Measurements from ENCODE around the gene PRADC1. TPM values are rescaled to one million over a fixed set of nuclear protein-coding genes. Genes with fewer than 3 reads are reported as not detected.
"Not testable (repeated sequence)": the region's sequence is repeated elsewhere in the genome, so short reads cannot be mapped to it uniquely, and the experiment has no call there.

PRADC1 gene
- 33.0 TPM for polyA plus RNA-seq (ENCODE audit: insufficient read length)

DNA sequence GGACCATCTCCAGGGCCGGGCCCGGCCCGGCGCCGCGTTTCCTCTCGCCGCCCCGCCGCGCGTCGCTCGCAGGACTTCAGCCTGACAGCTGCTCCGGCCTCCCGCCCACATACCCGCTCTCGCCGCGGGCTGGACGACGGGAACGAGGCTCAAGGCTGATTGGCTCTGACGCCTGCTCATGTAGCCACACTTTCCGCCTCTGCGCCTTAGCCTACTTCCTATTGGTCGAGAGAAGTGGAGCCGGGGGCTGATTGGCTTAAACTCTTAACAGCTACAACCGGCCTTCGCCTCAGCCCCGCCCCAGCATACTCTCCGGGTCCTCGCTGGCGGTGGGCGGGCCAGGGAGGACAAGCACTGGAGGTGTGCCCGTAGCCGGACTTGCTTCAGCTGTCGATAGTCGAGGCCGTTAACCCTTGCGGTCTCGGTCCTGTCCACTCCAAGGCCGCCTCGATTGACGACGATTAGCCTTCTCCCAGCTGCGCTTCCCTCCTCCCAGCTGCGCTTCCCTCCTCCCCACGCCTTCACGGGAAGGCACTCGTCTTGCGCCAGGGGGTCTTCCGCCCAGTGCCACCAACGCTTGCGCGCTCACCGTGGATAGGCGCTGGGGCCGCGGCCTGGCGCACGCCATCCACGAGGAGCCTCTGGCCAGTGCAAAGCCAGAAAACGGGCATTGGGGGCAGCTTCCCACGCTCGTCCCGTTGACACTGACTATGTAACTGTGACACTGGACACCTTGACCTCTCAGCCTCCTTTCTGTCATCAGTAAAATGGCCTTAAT lies at the start of gene PRADC1:
Gene PRADC1 (minus strand): TSS at position 86 of the 778 bp plus-strand sequence. CDS start 79 bp downstream, at position 7.
- DNase-seq = peak; percentile 99

DNA sequence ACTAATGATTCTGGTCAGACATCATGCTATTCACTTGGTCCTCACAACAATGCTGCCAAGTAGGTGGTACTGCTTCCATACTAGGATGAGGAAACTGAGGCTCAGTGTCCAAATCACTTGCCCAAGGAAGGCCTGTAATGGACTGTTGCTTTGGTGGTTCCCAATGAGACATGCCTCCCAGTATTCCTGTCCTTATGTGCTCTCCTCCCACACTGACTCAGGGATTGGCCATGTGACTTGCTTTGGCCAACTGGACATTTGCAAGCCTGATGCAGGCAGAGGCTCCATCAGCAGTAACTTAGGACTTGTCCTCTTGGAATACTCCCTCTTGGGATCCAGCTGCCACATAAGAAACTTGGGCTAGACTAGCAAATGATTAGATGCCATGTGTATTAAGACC lies 48.2 kb upstream of the PRADC1 start:
- DNase-seq = no peak

GRCh38 chr2:73279852-73280251 lies 46.8 kb upstream of the PRADC1 start:
- DNase-seq = no peak

DNA sequence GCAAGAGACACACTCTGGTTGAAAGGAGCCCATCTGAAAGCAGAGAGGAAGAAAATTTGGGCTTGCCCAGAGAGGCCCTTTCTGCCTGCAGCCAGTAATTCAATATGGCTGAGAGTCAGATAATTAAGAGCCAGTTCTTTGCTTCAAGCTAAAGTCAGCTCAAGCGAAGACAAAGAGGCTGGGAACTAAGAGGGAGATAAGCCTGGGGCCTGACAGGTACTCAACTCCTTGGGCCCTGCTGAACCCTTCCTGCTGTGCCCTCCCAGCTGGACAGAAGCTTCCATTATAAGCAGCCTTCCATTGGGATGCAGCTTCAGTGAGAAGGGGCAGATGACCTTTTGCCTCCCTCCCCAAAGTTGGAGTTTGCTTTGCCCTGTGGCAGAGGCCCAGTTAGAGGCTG lies 39.2 kb upstream of the PRADC1 start:
- DNase-seq = no peak

- no peak for DNase-seq
Observed at GRCh38 chr2:73269686-73270465, 36.8 kb upstream of the PRADC1 start.

- DNase-seq = no peak
Observed at GRCh38 chr2:73268830-73269685, 36.0 kb upstream of the PRADC1 start.

- DNase-seq = no peak
Observed at GRCh38 chr2:73268366-73268829, 35.4 kb upstream of the PRADC1 start.

DNA sequence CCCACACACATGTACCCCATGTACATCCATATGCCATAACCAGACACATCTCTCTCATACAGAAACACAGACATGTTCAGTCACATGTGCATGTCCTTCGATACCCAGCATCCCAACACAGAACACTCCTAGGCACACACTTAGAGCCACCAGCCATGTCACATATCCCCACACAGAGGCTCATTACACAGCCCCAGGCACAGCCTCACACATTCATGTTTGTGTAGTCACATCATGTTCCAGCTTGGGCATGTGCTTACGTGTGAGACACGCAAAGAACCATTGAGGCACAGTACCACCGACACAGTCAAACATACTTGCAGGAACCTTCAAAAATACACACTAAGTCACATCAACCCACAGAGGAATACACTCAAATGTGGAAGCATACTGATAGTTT lies 34.0 kb upstream of the PRADC1 start:
- DNase-seq = no peak

GRCh38 chr2:73266061-73266901 lies 33.2 kb upstream of the PRADC1 start:
- no peak for DNase-seq

- DNase-seq = no peak
Observed at GRCh38 chr2:73265298-73266060, 32.4 kb upstream of the PRADC1 start.

DNA sequence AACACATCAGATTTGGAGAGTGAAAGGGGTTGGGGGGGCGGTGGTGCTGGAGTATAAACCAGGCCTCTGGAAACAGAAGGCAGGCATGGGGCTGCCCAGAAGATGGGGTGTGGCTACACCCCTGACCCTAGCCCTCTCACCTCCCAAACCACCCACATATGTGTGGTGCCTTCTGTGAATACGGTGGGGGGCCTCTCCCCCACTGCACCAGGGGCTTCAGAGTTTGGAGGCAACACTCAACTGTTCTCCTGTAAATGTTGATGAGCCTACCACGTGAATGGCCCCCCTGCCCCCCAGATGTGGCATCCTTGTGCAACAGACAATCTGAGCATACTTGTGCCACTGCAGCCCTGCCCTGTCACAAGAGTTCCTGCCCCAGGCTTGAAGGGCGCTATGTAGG lies 31.7 kb upstream of the PRADC1 start:
- DNase-seq = no peak

DNA sequence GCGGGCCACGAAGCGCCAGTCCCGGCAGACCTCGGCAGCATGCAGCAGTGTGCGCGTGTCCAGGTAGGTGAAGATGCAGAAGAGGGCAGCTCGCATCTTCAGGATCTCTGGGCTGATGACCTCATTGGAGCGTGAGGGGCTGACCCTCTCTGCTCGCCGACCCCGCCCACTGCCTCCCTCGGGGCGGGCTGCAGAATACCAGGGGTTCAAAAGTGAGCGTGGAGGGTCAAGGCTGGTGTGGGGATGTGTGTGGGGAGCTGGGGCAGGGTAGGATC lies 31.2 kb upstream of the PRADC1 start:
- DNase-seq = no peak

DNA sequence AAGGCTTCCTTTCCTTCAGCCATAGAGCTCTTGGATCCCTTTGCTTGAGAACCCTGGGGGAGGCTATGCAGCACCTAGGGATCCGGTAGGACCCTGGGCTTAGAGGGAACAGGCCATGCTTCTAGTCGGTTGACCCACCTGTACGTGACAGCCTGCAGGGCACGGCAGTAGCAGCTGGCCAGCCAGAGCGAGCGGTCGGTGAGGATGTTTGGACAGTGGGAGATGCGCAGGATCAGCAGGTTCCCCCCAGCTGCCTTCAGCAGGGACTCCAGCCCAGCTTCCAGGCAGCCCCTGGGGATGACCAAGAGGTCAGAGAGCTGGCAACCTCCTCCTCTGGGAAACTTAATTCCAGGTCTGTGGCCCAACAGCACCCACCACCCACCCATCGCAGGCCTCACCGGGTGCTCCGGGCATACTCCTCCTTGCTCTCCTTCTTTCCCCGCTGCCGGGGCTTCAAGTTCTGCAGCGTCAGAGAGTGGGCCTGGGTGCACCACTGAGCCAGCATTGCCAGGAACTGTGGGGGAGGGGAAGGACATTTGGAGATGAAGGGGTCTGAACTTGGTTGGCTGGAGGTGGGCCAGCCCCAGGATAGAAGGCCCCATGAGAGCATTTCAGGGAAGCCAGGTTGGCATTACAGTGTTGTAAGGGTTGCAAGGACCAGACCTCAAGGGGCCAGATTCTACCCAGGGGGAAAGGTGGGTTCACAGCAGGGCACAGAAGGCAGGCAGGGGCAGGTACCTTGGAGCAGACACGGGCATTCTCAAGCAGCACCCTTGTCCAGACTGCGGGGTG lies 30.7 kb upstream of the PRADC1 start:
- no peak for DNase-seq

DNA sequence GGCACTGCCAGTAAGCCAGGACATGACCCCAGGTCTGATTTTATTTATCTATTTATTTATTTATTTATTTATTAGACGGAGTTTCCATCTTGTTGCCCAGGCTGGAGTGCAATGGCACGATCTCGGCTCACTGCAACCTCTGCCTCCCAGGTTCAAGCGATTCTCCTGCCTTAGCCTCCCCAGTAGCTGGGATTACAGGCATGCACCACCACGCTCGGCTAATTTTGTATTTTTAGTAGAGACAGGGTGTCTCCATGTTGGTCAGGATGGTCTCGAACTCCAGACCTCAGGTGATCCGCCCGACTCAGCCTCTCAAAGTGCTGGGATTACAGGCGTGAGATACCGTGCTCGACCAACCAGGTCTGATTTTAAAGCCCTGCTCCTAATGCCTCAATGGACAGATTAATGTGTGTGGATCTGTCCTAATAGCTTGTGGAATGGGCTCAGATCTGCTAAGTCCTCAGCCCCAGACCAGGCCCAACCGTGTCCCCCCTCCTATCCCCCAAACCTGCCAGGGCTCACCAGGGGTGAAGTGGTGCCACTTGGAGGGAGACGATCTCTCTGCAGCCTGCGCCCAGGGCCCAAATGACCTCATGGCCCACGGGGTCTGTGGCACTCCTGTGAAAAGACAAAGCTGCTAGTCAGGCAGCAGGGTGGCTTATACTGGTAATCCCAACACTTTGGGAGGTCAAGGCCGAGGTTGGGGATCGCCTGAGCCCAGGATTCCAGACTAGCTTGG lies 29.8 kb upstream of the PRADC1 start:
- not testable (repeated sequence) for DNase-seq

GRCh38 chr2:73262108-73262651 lies 29.1 kb upstream of the PRADC1 start:
- no peak for DNase-seq

- DNase-seq = no peak
Observed at GRCh38 chr2:73260338-73260984, 27.4 kb upstream of the PRADC1 start.

- no peak for DNase-seq
Observed at GRCh38 chr2:73259704-73260337, 26.8 kb upstream of the PRADC1 start.

GRCh38 chr2:73259276-73259675 lies 26.2 kb upstream of the PRADC1 start:
- no peak for DNase-seq

DNA sequence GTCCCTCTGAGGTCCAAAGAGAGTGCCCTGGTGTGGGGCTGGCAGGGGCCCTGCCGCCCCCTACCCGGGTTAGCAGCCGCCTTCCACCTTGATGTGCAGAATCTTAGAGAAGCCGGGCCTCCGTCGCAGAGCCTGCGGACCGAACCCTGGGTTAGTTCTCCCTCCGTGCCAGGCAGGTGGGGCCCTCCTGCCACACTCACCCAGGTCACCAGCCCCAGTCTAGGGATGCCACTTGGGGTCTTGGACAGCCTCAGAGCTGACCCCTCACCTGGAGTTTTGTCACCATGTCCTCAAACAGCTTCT lies 25.8 kb upstream of the PRADC1 start:
- no peak for DNase-seq
